HG03575 (cell line): Measurements from ENCODE around the gene HOXB1.

Source experiments
- ATAC-seq: cut with Tn5 transposase; IDR thresholded peaks from one replicate; pipeline ENCODE4 v1.9.1; 2021; ENCODE audit not compliant: unreplicated experiment, insufficient number of reproducible peaks, low FRiP score; ENCODE audit errors: extremely low read depth

Gene HOXB1

DNA sequence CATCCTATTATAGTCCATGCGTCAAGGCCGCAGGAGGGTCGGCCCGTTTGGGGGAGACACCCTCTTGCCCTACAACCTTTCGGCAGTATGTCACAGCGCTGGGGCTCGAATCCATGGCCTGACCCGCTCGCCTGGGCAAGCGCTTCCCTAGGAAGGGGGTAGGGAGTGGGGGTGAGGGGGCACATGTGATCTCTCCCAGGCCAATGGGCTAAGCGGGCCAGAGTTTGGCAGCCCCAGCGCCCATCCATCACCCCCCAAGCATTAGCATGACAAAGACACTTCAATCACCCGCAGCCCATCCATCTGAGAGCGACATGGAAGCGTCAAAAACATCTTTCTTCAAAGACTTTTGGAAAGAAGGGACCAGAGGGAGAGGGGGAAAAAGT is at the start of gene HOXB1:
HOXB1 (minus strand) TSS at position 125 of the 386 bp plus-strand sequence; CDS start at position 18, 107 bp downstream.
- ATAC-seq: no peak

GRCh38 chr17:48579760-48580554 is 49.1 kb upstream of the HOXB1 start:
- no peak for ATAC-seq

- no peak for ATAC-seq
Measured at GRCh38 chr17:48579471-48579759, 48.6 kb upstream of the HOXB1 start.

DNA sequence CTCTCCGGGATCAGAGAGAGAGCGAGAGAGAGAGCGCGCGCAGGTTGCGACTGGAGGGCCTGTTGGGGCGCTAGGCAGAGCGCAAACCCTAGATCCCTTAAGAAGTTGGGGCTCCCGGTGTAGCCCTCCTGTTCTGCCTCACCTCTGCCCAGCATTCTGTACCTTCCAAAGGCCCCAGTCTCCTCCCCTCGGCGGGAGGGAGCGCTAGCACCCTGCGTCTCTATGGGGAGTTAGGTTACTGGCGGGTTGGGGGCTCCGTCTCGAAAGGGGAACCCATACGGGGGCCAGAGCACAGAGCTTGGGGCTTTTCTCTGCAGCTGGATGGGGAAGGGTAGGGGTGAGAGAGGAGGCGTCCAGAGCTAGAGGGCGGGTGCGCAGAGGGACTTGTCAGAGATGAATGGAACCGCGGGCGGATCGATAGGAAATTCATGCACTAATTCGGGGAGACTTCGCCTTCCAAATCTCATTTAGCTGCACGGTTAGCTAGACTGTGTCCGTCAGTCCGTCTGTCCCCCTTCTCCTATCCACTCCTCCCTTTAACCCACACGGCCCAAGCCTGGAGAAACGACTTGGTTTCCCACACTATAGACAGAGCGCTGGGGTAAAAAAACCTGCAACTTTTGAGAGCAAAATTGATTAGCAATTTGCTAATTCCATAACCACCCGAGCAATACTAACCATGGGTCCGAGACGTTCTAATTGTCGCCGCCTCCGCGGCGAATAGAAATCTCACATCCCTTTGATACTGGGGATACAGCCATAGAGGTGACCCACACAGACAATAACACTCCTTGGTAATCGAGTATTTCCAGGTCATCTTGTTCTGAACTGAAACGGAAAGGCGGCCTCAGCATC is 48.0 kb upstream of the HOXB1 start:
- no peak for ATAC-seq

GRCh38 chr17:48577946-48578615 is 47.3 kb upstream of the HOXB1 start, which contains the start of gene HOXB4:
TSS of gene HOXB4 (minus strand) at chr17:48578350. CDS start at chr17:48578319, 31 bp downstream.
- no peak for ATAC-seq

DNA sequence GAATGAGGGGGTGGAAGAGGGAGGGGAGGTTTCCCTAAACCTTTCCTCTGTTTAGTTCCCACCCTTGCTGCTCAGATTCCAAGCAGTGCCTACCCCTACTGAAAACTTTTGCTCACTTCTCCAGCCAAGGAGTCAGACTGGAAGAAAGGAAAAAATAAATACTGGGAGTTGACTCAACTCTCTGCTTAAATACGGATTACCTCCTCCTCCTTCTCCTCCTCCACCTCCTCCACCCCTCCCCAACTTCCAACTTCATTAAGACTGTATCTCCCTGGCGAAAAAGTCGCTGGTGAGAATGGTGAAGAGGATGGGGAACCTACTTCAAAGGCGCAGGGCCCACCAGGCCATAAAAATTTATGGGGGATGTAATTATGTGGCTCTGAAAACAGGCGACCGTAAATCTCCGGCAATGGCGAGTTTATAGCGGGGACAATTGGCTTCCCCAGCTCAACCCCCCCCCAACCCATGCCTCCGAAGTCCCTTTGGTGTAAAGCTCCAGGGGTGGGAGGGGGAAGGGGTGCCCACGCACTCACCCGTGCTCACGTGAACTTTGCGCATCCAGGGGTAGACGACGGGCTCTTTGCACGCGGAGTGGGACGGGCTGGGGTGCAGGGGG is 46.6 kb upstream of the HOXB1 start:
- no peak for ATAC-seq

DNA sequence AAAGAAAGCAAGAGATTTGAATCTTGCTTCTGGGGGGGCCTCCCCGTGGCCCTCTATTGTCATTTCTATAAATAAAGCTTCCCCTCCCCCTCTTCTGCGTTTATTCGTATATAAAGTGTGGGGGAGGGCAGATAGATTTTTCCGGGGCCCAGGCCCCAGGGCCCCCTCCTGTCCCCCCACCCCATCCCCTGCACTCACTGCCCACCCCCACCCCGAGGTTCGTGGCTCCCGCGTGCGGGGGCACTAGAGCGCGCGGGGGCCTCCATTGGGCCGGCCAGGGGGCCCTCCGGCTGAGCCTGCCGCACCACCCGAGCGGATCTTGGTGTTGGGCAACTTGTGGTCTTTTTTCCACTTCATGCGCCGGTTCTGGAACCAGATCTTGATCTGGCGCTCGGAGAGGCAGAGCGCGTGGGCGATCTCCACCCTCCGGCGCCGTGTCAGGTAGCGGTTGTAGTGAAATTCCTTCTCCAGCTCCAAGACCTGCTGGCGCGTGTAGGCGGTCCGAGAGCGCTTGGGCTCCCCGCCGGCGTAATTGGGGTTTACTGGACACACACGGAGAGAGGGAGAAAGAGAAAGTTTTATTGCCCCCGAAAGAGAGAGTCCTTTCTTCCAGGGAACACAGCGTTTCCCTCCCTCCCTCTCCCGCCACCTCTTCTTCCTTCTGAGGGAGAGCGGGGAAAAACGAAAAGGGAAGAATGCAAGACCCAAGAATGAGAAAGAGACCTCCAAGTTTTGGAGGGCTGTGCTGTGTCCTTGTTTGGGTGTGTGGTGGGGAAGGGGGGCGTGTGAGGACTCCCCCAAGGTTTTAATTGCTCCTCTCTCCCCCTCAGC is 45.9 kb upstream of the HOXB1 start:
- no peak for ATAC-seq

DNA sequence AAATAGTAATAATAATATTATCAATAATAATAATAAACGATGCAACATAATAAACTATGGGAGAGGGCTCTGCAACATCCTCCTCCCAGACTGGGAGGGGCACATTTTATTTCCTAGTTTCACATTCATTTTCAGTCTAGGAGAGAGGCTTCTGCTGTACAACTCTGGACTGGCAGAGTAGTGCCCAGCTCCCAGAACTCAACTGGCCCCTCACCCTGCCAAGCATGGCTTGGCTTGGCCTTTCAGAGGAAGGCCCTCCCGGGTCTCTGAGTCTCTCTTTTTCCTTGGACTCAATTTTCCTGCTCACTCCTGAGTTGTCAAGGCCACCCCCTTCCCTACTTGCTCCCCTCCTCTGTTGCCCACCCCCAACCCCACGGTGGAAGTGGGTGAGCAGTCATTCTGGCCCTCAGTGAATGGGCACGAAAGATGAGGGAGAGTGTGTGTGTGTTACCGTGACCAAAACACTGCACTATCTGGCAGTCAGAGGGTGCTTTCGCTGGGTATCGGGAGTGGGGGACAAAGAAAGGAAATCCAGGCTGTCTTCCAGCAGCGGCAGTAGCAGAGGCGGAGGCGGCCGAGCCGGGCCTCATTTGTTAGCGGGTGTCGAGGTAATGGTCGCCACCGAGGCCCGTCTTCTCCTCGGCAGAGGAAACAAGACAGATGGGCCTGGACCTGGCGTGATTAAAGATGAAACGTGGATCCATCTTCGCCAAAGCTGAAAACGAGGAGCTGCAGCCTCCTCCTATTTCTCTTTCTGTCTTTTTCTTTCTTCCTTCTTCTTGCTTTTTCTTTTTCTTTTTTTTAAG is 45.1 kb upstream of the HOXB1 start:
- ATAC-seq: no peak

DNA sequence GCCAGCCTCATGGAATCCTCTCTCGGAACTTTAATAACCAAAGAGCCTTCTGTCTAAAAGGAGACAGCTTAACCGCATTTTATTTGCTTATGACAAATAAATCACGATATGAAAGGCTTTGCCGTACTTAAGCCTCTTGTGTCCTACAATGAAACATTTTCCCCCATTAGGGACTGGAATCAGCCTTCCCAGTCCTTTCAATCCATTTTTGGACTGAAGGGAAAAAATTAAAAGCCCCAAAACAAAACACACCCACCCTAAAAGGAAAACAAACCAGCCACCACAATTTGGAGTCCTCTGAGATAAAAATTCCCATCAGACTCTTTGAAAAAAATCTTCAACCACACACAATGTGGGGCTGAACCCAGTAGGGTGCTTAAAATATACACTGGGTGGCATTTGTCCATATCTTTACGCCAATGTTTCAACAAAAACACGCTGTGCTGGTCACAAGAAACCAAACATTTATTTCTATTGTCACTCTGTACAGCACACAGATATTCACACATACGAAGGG is 44.3 kb upstream of the HOXB1 start:
- ATAC-seq: no peak

DNA sequence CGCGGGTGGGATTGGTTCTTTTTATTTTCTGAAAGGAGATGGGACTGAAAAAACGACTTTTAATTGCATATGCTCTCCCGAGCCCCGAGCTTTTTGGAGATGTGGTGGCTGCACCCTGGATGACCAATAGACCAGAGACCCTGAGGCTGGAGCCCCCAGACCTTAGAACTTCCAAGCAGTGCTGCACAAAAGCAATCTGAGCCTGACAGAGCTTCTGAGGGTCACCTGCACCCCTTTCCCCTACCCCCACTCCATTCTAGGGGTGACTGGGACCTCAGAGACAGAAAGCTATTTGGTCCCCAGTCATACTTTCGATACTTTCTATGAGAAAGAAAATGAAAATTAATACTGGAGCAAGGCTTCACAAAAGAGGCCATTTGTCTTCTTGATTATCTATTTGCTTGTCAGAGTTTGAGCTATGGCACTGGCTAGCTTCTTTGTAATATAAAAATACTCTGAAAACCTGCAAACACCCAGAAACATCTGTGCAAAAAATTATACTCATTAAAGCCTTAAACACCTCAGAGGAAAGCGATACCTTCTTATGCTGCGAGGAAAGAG is 43.8 kb upstream of the HOXB1 start:
- no peak for ATAC-seq

GRCh38 chr17:48571826-48572417 is 41.1 kb upstream of the HOXB1 start:
- no peak for ATAC-seq

- no peak for ATAC-seq
Measured at GRCh38 chr17:48571024-48571818, 40.4 kb upstream of the HOXB1 start.

DNA sequence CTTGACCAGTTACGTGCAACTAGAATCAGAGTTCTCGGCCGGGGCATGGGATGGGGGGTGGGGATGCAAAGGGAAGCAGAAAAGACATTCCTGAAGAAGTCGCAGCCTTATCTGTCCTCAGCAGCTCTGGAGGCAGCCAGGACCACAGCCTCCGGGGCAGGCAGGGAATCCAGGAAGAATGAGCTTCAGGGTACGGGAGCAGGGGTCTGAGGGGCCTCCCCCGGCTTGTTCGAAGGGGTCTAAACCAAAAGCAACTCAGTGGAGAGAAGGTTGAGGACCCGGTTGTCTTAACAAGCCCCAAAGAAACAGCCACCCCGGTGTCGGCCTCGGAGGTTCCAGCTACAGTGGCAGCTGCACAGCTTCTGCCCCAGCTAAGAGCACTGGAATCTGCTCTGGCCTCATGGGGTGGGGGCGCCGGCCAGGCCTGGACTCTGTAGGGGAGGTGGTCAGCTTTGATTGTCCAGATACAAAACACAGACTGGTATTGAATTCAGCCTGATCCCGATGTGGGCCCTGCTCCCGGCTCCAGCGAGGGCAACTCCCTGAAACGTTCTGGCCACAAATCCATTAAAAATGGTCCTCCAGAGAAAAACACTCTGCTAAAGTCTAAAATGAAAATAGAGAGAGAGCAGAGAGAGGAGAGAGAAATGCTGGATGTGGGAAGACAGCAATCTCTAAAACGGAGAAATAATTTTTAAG is 39.7 kb upstream of the HOXB1 start:
- ATAC-seq: no peak

- ATAC-seq: no peak
Measured at GRCh38 chr17:48569674-48570324, 39.0 kb upstream of the HOXB1 start.

DNA sequence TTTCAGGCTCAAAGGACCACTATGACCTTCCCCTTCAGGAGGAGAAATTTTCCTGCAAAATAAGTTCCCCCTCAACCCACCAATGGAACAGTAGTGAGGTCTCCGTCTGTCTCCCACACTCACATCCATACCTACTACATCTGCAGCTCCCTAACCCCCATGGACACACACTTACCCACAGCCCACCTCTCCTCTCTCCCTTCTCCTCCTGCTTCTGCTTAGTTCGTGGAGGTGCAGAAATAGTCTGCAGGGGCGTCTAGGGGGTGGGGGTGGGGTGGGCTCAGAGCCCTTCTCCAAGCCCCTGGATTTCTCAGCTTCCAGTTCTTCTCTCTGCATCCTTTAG is 38.4 kb upstream of the HOXB1 start:
- no peak for ATAC-seq
